22Rv1 (cell line): Measurements from ENCODE around the gene ITPK1.

Experiments used
- ZFX ChIP-seq: fragments of 450-650 bp; IDR thresholded peaks from 2 replicates; pipeline ENCODE4 v1.6.1; 2017; ENCODE audit warnings: antibody characterized with exemption, borderline replicate concordance
- TF ChIP-seq, protein P1 (sequence below): fragments of 450-650 bp; IDR thresholded peaks from 2 replicates; pipeline ENCODE4 v1.5.1; 2017; ENCODE audit warnings: mild to moderate bottlenecking

GRCh38 chr14:93029911-93030508 is 85.7 kb downstream of the ITPK1 start:
- TF ChIP-seq, protein P1, sequence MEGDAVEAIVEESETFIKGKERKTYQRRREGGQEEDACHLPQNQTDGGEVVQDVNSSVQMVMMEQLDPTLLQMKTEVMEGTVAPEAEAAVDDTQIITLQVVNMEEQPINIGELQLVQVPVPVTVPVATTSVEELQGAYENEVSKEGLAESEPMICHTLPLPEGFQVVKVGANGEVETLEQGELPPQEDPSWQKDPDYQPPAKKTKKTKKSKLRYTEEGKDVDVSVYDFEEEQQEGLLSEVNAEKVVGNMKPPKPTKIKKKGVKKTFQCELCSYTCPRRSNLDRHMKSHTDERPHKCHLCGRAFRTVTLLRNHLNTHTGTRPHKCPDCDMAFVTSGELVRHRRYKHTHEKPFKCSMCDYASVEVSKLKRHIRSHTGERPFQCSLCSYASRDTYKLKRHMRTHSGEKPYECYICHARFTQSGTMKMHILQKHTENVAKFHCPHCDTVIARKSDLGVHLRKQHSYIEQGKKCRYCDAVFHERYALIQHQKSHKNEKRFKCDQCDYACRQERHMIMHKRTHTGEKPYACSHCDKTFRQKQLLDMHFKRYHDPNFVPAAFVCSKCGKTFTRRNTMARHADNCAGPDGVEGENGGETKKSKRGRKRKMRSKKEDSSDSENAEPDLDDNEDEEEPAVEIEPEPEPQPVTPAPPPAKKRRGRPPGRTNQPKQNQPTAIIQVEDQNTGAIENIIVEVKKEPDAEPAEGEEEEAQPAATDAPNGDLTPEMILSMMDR: no peak
- TF ChIP-seq ZFX: no peak
